Breast epithelium (tissue), 4 donors: ENCODE data around the gene PHF21A. TPM values are rescaled to one million over a fixed set of nuclear protein-coding genes. Genes with fewer than 3 reads are reported as not detected.

ENCODE experiments used
- DNase-seq, 2 donors: peaks; one replicate each; pipeline ENCODE4 v3.0.0-alpha.2; 2019; ENCODE audit warnings: low spot score in 2 of 2
- H3K27ac ChIP-seq, 2 donors: fragments of 200-600 bp; sonication (generic) in 1 of 2; one replicate each; pipeline ENCODE4 v1.5.1; 2016 to 2019; ENCODE audit warnings: mild to moderate bottlenecking in 1 of 2
- H3K27me3 ChIP-seq, 2 donors: fragments of 200-600 bp; sonication (generic) in 1 of 2; one replicate each; pipeline versions ENCODE4 v1.5.1 to v1.6.0; 2017 to 2019; ENCODE audit warnings: control low read depth in 1 of 2, mild to moderate bottlenecking in 1 of 2
- H3K36me3 ChIP-seq: fragments of 200-600 bp; one replicate; pipeline ENCODE4 v1.5.1; 2019
- H3K4me1 ChIP-seq, 2 donors: fragments of 200-600 bp; sonication (generic); one replicate each; pipeline ENCODE4 v1.5.1; 2016 to 2019; ENCODE audit warnings: control low read depth in 1 of 2
- H3K4me3 ChIP-seq, 3 donors: fragments of 200-600 bp; sonication (generic); 1 replicate in 2 of 3; 2 replicates in 1 of 3; pipeline ENCODE4 v1.5.1; 2016 to 2019; ENCODE audit warnings: mild to moderate bottlenecking in 3 of 3, moderate library complexity in 2 of 3
- H3K9me3 ChIP-seq, 2 donors: fragments of 200-600 bp; sonication (generic) in 1 of 2; one replicate each; pipeline ENCODE4 v1.5.1; 2016 to 2019; ENCODE audit warnings: control low read depth in 1 of 2
- CTCF ChIP-seq, 3 donors: fragments of 450-650 bp; IDR thresholded peaks; one replicate each; pipeline ENCODE4 v1.5.1; 2016 to 2017; ENCODE audit warnings: antibody characterized with exemption in 3 of 3, mild to moderate bottlenecking in 3 of 3, moderate library complexity in 3 of 3
- POLR2A ChIP-seq: fragments of 450-650 bp; IDR thresholded peaks from one replicate; pipeline ENCODE4 v1.6.1; 2016; ENCODE audit warnings: antibody characterized with exemption, mild to moderate bottlenecking, moderate library complexity
- POLR2AphosphoS5 ChIP-seq, 3 donors: sonication (generic); formaldehyde crosslinking; IDR thresholded peaks; one replicate each; pipeline ENCODE4 v1.6.1; 2017; ENCODE audit warnings: antibody characterized with exemption in 3 of 3
- intact Hi-C: fragments of 100-400 bp; cut with DNase I; formaldehyde crosslinking; loops from one replicate; pipeline ENCODE4 v1.15.1; 2023; ENCODE audit warnings: low total_unique reads
- total RNA-seq, 3 donors: library from RNA; depleted of rRNA; stranded (reverse); fragments of >200 nt; gene quantifications; one replicate each; pipeline ENCODE4 v1.1.0, GENCODE V29; 2016

Gene PHF21A
- total RNA-seq, 3 donors from 2014 or later = 23.4 to 70.8 (median 42.7) TPM

- Histone ChIP-seq H3K27ac (no peak overlapping the region), H3K36me3 (no peaks in the 10 kb centered on the region)
- intact Hi-C loops = no loop called here
Observed at GRCh38 chr11:45890886-45891550, 230.2 kb downstream of the PHF21A start.

GRCh38 chr11:45889966-45890365 lies 231.3 kb downstream of the PHF21A start:
- Histone ChIP-seq H3K4me3 (no peak overlapping the region), H3K27ac (no peak overlapping the region), H3K4me1 (no peaks in the 10 kb centered on the region), H3K36me3 (no peaks in the 10 kb centered on the region), H3K9me3 (no peaks in the 10 kb centered on the region), H3K27me3 (no peaks in the 10 kb centered on the region)
- intact Hi-C loops = no loop called here
- no peak for DNase-seq
- TF ChIP-seq POLR2AphosphoS5 (IDR thresholded peaks at IDR 0.05) (no peak), POLR2A (no peak), CTCF (IDR thresholded peaks at IDR 0.05) (no peak)

More at GRCh38 chr11:45890886-45891550, 230.2 kb downstream of the PHF21A start:
- no peak for DNase-seq
- H3K9me3 ChIP-seq = no peaks in the 10 kb centered on the region
- no peaks in the 10 kb centered on the region for H3K4me1 ChIP-seq
- no peak overlapping the region for H3K4me3 ChIP-seq
- TF ChIP-seq CTCF (IDR thresholded peaks at IDR 0.05) = no peak
- TF ChIP-seq POLR2A = no peak
- no peak for TF ChIP-seq POLR2AphosphoS5 (IDR thresholded peaks at IDR 0.05)
- no peaks in the 10 kb centered on the region for H3K27me3 ChIP-seq

DNA sequence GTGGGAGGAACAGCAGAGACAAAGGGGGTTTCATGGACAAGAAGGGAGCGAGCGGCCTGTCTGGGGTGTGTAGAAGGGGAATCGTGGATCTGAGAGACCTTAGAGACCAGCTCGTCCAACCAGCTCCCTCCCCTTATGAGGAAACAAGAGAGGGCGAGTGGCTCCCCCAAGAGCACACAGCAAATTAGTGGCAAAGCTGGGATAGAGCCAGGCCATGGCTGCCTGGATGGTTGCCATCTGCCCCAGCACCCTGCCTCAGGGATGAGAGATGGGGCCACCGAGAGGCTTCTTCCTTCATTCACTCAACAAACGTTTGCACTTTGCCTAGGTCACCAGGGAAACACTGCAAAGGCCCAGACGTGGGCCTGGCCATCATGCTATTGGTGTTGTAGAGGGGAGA lies 231.7 kb downstream of the PHF21A start:
- no peak for TF ChIP-seq POLR2AphosphoS5 (IDR thresholded peaks at IDR 0.05)
- no peak for TF ChIP-seq POLR2A
- no peak for TF ChIP-seq CTCF (IDR thresholded peaks at IDR 0.05)
- no peak overlapping the region for H3K27ac ChIP-seq
- intact Hi-C loops = no loop called here

GRCh38 chr11:45887587-45887986 lies 233.7 kb downstream of the PHF21A start:
- intact Hi-C loops = no loop called here
- no peak overlapping the region for H3K27ac ChIP-seq
- H3K4me1 ChIP-seq = no peaks in the 10 kb centered on the region
- no peaks in the 10 kb centered on the region for H3K36me3 ChIP-seq
- no peak for DNase-seq
- no peaks in the 10 kb centered on the region for H3K9me3 ChIP-seq
- no peak for TF ChIP-seq POLR2A
- no peak for TF ChIP-seq CTCF (IDR thresholded peaks at IDR 0.05)
- TF ChIP-seq POLR2AphosphoS5 (IDR thresholded peaks at IDR 0.05) = no peak
- H3K27me3 ChIP-seq = no peaks in the 10 kb centered on the region
- H3K4me3 ChIP-seq = no peak overlapping the region

More for the DNA sequence above, 231.7 kb downstream of the PHF21A start:
- Histone ChIP-seq H3K4me1 (no peaks in the 10 kb centered on the region), H3K9me3 (no peaks in the 10 kb centered on the region), H3K27me3 (no peaks in the 10 kb centered on the region), H3K4me3 (no peak overlapping the region), H3K36me3 (no peaks in the 10 kb centered on the region)
- no peak for DNase-seq

- H3K4me1 ChIP-seq = no peaks in the 10 kb centered on the region
Observed at GRCh38 chr11:45886816-45887520, 234.3 kb downstream of the PHF21A start.

More at GRCh38 chr11:45886816-45887520, 234.3 kb downstream of the PHF21A start:
- no peak for DNase-seq
- no peaks in the 10 kb centered on the region for H3K36me3 ChIP-seq
- intact Hi-C loops = no loop called here
- no peaks in the 10 kb centered on the region for H3K27me3 ChIP-seq
- no peak overlapping the region for H3K27ac ChIP-seq
- no peak overlapping the region for H3K4me3 ChIP-seq
- no peak for TF ChIP-seq POLR2AphosphoS5 (IDR thresholded peaks at IDR 0.05)
- TF ChIP-seq POLR2A = no peak
- H3K9me3 ChIP-seq = no peaks in the 10 kb centered on the region
